Kasumi-1 (cell line): ENCODE measurements around the gene HEXIM2.
"Not testable (repeated sequence)": the region's sequence is repeated elsewhere in the genome, so short reads cannot be mapped to it uniquely, and the experiment has no call there.

Experiments
- DNase-seq, 2 experiments: peaks; one replicate each; lab custom pipeline; 2025; lab: John Stamatoyannopoulos, UW

HEXIM2 gene

DNA sequence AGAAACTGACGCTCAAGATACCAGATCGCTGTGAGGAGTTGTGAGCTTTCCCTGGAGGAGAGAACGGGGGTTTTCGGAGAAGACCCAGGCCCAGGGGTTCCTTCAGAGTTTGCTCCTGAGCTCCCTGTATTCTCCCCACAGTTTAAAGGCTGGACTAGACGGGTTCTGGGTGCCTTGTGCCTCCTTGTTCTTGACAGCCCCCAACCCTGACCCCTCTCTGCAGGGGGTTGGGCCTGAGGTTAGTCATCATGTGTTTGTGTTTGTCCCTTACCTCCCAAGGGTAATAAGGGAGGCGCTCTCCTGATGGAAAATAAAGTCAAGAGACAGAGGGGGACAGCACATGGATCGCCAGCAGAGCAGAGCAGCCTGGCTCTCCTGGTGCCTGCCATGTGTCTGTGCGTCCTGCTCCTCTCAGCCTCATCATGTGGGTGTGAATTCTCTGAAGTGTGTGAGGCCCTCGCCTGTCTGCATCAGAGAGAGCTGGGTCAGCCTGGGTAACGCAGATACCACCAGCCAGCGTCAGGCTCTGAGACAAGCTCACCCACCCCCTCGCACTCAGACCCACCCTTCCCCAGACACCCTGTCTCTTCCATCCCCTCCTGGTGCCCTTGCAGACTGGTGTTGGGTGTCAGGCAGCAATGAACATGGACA, 8.7 kb downstream of the HEXIM2 start:
- DNase-seq, result no peak

DNA sequence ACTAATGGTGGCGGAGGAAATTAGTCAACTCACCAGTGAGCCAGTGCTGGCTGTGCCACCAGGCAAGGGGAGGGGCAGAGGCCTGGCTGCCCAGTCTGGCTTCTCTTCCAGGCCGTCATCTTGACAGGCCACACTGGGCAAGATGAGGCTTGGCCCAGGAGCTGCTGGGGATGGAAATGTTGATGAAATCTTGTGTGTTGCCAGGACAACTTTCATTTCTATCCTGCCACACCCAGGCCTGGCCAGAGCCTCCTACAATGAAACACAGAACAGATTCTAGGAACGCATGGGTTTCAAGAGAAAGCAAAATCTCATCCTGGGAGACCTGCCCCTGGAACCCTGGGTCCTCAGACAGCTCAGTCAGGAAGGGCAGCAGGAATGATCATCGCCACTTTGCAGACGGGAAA, 9.3 kb downstream of the HEXIM2 start:
- no peak for DNase-seq

DNA sequence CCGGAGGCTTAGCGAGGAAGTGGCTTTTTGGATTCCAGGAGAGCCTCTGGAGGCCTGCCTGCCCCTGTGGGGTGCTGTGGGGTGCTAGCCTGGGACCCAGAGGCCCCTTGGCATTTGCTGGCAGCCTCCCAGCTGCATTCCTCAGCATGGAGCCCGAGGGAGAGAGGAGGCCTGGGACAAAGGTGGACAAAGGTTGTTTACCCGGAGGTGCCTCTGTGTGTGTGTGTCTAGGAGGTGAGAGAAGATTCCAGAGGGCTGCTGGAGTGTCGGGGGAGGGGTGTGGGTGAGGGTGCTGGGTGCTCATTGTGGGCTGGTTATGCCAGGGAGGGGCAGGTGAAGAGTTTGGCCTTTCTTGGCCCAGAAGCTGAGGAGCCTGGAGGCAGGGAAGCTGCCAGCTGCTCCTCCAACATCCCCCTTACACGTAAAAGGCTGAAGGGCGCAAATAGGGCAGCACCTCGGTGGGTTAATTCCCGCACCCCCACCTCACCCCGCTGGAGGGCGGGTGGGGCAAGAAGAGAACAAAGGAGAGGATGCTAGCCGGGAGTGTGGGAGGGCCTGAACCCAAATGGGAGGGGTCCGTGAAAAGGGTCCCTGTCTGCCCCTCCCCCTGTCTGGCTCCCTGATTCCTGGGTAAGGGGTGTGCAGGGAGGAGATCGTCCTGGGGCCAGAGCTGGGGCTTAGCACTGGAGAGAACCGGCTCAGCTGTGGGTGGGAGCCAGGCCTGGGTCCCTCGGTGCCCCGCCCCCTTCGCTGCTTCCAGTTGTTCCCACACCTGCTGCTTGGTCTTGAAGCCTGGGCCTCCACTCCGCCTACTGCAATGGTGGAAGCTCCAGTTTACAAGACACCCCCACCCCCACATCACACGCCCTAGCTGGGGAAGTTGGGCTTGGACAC, 9.9 kb downstream of the HEXIM2 start:
- no peak for DNase-seq

DNA sequence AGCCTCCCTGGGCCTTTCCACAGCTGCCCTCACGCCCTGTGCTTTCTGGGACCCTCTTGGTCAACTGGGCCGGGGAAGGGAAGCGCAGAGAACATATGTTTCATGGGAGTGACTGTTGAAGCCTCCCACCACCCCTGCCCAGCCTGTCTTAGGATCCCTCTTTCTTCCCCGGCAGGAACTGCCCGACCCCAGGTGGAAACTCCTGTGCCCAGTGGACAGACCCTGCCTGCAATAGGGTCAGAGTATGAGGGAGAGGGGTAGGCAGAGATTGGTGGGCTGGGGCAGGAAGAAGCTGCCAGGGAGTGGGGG, 10.5 kb downstream of the HEXIM2 start:
- no peak for DNase-seq

DNA sequence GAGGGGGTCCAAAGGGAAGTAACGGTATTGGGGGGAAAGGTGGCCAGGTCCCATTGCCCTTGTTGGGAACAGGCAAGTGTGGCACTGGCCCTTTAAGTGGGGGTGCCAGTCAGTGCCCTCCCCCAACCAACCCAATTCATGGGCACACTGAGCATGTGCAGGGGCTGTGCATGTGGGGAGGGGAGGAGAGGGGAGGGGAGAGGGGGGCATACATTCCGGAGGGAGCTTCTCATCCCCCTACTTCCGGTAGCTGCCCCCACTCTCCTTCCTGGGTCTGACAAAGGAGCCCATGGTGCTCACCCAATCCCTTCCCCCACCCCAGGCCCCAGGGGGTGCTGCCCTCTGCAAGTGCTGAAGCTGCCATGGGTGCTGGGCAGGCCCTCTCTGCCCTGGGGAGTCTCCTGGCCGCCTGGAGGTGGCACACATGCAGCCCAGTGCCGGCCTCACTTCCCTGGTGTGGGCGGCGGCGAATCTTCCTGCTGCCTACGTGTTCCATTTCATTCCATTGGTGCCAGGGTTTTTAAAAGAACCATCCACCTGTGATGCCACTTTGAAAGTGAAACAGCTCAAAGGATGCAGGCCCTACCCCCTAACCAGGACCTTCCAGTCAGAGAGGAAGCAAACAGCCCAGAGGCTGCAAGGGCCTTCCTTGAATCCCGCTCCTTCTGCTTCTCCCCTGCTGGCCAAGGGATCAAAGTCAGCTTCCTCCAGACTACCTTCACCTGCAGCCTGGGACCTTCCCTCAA, 11.0 kb downstream of the HEXIM2 start:
- DNase-seq, result peak; percentile 76 to 83

DNA sequence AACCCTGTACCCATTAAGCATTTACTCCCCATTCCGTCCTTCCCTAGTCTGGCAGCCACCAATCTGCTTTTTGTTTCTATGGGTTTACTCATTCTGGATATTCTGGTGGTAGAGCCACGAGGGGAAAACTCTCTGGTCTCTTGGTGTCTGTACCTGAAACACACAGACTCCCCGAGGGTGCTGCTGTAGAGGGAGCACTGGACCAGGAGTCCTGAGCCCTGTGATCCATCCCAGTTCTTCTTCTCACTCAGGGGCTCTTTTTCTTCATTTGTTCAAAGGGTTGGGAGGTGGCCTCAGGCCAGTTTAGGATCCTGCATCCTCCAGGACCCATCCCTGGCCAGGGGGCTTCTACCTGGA, 14.1 kb downstream of the HEXIM2 start:
- no peak for DNase-seq

DNA sequence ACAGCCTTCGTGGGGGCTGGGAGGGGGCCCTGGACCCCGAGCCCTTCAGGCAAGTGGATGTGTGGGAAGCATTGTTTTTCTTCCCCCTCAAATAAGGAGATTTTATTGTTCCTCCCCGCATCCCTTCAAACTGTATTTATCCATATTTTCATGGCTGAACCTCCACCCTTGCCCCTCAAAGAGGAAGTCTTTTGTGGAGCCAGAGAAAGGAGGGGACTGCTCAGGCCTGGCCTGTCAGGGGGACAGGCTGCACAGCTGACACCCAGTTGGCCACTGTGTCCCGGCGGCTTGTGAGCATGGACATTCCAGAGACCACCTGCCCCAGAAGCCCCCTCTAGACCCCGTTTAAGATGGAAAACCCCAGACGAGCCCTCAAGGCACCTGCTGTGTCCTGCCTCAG, 15.9 kb downstream of the HEXIM2 start:
- DNase-seq, result no peak

DNA sequence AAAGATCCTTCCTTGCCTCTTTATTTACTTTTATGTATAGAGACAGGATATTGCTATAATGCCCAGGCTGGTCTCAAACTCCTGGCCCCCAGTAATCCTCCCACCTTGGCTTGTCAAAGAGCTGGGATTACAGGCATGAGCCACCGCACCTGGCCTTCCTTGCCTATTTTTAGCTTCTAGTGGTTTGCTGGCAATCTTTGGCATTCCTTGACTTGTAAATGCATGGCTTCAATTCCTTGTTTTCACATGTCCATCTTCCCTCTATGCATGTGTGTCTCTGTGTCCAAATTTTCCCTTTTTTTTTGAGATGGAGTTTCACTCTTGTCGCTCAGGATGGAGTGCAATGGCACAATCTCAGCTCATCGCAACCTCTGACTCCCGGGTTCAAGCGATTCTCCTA, 22.5 kb downstream of the HEXIM2 start:
- no peak for DNase-seq

DNA sequence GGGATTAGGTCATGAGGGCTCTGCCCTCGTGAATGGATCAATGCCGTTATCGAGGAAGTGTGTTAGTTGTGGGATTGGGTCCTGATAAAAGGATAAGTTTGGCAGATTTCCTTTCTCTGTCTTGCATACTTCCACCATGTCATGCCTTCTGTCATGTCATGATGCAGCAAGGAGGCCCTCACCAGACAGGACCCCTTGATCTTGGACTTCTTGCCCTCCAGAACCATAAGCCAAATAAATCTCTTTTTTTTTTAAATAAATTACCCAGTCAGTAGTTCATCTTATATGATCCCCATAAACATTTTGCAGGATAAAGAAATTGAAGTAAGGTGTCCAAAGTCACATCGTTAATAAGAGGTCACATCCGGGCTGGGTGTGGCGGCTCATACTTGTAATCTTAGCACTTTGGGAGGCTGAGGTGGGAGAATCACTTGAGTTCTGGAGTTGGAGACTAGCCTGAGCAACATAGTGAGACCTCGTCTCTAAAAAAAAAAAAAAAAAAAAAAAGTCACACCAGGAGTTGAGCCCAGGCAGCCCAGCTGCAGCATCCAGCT, 25.2 kb downstream of the HEXIM2 start:
- no peak for DNase-seq

DNA sequence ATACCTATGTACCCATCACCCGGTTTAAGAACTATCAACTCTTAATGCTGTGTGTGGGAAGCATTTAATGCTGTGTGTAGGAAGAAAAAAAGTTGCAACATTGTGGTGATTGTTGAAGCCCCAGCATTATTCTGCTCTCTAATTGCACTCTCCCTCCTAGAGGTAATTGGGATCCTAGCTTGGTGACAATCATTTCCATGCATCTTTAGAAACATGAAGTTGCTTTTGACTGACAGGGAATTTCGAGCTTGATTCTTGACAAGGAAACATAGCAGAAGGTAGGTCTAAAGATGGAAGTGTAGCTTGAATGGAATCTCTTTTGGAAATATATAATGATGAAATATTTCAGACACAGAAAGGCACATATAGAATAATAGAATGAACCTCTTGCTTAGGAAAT, 27.3 kb downstream of the HEXIM2 start:
- DNase-seq, result no peak

DNA sequence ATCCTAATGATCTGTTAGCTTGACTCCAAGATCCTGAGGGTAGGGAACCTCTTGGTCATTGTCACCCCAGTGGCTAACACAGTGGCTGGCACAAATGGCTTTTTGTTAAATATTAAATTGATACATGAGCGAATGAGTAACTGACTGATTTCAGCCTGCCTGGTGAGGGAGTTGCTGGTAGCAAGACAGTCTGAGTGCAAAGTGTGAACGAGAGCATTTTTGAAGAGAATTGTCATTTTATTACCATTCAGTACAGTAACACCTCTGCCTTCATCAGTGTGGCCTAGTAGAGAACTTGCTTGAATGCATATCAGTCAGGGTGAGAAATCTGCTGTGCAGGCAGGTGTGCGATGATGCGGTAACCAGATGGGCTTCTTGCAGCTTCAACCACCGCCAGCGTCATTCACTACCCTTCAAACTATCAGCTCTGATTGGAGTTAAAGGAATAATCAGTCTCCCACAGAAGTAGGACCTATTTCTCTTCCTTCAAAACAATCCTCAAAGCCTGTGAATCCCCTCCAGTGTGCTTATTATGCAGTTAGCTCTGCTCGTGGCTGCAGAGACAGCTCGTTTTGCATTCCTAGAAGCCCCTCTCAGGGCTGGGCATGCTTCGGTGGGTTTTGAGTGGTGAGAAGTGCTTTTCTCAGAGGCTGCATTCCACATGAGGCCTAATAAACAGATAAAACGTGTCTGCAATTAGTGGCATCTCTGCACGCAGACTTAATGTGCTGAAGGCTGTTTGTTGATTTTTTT, 29.0 kb downstream of the HEXIM2 start:
- DNase-seq, result no peak

DNA sequence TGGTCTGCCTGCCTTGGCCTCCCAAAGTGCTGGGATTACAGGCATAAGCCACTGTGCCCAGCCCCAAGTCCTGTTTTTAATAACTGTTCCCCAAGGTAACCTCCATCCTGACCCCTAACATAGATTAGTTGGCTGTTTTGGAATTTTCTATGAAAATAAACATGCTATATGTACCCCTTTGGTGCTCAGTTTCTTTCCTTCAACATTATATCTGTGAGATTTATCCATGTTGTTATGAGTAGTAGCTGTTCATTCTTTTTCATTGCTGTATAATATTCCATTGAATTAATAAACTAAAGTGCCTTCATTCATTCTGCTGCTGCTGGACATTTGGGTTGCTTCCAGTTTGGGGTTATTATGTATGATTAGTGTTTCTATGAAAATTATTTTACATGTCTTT, 33.7 kb downstream of the HEXIM2 start:
- DNase-seq, result no peak

DNA sequence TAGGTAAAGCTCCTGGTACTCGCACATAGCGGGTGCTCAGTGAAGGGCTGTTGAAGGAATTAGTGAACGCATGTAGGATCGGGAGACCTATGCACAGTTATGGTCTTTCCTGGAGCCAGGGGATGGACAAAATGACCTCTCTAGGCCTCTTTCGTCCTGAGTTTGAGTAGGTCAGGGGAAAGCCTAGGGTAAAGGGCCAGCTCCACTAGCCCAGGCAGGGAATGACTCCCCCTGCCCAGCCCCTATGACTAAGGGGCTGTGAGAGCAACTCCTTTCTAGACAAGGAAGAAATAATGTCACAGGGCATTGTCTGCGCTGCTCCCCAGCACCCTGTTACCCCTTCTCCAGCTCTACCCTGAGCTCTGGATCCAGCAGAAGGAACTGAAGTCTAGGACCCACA, 35.4 kb downstream of the HEXIM2 start:
- no peak for DNase-seq

DNA sequence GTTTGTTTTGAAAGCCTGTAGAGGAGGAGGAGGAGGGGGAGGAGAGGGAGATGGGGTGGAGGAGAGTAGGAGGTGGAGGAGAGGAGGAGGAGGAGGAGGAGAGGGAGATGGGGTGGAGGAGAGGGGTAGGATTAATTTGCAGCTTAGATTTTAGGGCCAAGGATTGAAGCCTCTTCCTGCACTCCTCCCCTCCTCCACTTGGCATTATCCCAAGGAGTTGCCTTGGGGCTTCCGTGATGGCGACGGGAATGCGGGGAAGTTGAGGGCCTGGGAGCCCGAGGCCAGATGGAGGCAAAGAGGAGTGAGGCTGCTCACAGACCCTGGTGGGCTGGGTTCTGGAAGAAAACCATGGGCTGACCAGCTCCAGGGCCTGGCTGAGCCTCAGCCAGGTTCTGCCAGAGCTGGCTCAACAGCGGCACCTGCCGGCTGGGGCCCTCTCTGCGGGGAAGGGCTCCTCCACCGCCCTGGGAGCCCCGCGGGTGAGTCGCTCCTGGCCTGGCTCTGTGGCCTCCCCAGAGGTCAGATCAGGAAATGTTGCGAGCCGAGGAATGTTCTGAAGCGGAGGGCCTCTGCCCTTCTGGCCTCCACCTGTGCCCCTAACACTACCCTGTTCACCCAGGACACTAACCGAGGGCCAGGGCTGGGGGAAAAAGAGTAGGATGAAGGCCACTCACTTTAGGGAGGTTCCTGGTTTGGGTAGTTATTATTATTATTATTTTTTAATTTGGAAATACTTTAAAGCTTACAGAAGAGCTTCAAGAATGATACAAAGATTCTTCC, 36.1 kb downstream of the HEXIM2 start:
- DNase-seq, result peak; percentile 80 to 82

DNA sequence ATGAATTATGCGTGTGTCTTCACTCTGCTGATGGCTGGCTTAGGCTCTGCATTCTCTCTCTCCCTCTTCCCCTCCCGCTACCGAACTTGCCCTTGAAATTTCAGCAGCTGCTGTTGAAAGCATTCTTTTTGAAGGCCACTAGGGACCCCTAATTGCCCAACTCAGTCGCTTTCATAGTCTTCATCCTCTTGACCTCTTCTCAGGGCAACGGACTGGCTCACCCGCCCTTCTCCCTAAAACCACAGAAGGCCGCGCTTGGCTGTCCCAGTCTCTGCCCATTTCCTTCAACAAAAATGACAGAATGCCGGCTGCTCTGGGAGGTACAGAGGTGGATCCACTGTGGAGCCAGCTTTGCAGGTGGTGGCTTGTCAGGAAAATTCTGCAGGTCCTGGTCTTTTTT, 39.0 kb downstream of the HEXIM2 start:
- DNase-seq, result peak; percentile 15 to 21

DNA sequence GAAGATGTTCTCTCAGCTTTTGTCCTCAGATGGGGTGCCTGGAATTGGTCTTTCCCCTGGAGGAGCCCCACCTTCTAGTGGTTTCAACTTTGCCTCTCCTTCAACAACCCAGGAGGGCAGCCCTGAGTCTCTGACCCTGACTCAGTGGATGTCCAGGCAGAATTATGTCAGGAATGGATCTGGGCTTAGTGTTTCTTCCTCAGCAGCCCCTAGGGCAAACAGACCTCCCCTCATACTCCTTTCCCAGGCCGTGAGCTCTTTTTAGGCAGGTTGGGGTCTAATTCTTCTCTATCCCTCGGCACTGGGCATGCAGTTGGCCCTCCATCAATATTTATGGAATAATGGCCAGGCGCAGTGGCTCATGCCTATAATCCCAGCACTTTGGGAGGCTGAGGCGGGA, 39.8 kb downstream of the HEXIM2 start:
- no peak for DNase-seq

DNA sequence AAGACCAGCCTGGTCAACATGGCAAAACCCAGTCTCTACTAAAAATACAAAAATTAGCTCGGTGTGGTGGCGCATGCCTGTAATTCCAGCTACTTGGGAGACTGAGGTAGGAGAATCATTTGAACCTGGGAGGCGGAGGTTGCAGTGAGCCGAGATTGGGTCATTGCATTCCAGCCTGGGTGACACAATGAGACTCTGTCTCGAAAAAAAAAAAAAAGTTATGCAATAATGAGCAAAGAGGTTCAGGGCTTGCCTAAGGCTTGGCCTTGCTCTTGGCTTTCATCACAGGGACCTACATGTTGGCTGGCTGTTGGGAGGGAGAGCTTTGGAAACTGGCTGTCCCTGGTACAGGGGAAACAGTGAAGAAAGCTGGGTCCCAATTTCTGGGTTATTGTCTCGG, 40.2 kb downstream of the HEXIM2 start:
- DNase-seq, result not testable (repeated sequence)

DNA sequence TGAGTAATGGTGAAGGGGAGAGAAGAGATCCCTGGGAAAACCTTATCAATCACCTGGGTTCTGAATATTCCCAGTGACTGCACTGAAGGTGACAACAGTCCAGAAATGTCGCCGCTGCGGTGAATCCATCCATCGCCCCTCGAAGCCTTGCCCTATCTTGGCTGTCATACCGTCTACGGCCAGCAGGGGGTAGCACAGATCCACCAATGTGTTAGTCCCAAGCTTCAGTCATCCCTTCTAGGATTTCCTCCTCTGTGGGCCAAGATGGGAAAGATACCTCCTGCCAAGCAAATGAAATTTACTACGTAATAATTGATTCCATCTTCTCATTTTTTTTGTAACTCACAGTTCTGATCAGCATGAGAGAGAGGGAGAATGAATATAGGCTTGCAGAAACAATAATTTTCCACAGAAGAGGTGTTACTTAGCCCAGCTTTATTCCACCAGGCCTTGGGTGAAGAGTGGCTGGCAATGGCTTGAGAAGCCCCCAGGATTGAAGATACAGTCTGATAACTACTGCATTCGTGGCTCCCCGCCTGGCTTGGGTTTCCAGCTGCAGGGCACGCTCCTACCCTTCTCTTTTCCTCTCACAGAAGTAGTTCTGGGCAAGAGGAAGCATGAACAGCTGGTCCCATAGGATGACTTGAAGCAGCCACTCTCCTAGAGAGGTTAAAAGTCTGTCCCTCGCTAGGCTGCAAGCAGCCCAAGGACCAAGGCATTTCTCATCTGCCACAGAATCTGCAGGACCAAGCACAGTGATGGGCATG, 57.4 kb downstream of the HEXIM2 start:
- peak; percentile 87 for DNase-seq
